D721Med (cell line): ENCODE data around the gene MICU1.
"Not testable (repeated sequence)": the region's sequence is repeated elsewhere in the genome, so short reads cannot be mapped to it uniquely, and the experiment has no call there.

Experiments used
- DNase-seq: peaks from one replicate; pipeline ENCODE4 v3.0.0; 2011; ENCODE audit warnings: low spot score; ENCODE audit not compliant: insufficient read length
- FAIRE-seq: peaks from 2 replicates; lab custom pipeline; 2011; peaks lifted over from hg19 to GRCh38; lab: Jason Lieb, UNC
- TF ChIP-seq, protein P1 (sequence below): IDR thresholded peaks from 2 replicates; pipeline ENCODE4 v1.5.1; 2012; ENCODE audit warnings: mild to moderate bottlenecking, control low read depth; ENCODE audit not compliant: insufficient read depth; ENCODE audit errors: missing control alignments

Gene MICU1

DNA sequence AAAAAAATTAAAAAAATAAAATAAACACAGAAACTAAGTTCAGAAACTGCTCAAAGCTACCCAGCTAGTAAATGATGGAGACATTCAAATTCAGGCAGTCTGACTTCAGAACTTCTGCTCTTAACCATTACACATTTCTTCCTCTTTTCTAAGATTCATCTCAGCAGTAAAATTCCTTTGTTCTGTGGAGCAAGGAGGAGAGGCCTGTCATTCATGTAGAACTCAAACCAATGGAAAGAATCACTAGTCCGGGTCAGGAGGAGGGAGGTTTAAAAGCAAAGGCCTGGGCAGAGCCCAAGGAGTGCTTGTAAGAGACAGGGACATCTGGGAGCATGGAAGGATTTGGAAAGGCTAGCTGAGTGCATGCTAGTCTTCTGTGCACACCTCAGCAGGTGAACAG is 233.3 kb downstream of the MICU1 start:
- DNase-seq (no peak), FAIRE-seq (no peak)
- TF ChIP-seq, protein P1, sequence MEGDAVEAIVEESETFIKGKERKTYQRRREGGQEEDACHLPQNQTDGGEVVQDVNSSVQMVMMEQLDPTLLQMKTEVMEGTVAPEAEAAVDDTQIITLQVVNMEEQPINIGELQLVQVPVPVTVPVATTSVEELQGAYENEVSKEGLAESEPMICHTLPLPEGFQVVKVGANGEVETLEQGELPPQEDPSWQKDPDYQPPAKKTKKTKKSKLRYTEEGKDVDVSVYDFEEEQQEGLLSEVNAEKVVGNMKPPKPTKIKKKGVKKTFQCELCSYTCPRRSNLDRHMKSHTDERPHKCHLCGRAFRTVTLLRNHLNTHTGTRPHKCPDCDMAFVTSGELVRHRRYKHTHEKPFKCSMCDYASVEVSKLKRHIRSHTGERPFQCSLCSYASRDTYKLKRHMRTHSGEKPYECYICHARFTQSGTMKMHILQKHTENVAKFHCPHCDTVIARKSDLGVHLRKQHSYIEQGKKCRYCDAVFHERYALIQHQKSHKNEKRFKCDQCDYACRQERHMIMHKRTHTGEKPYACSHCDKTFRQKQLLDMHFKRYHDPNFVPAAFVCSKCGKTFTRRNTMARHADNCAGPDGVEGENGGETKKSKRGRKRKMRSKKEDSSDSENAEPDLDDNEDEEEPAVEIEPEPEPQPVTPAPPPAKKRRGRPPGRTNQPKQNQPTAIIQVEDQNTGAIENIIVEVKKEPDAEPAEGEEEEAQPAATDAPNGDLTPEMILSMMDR = no peak

- TF ChIP-seq, protein P1 = no peak
- no peak for FAIRE-seq
Observed at GRCh38 chr10:72390764-72391163, 235.1 kb downstream of the MICU1 start.

DNA sequence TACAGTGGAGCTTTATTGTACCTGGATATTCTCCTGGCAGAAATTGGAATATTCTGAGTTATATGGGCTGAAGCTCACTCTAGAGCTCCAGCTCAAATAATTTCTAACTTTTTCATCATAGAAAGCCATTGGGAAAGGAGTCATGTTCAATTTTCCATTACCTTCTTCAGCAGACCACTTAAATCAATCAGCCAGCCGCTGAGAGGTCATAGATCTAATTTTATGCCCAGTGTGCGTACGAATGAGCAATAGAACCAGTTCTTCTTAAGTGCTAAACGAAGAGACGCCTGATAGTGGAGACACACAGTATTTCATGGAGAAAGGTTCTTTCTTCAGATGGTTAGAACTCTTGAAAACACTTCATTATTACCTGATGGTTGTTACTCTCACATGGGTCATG is 236.2 kb downstream of the MICU1 start:
- TF ChIP-seq, protein P1 = no peak
- FAIRE-seq = no peak
- DNase-seq = no peak

More at GRCh38 chr10:72390764-72391163, 235.1 kb downstream of the MICU1 start:
- no peak for DNase-seq

DNA sequence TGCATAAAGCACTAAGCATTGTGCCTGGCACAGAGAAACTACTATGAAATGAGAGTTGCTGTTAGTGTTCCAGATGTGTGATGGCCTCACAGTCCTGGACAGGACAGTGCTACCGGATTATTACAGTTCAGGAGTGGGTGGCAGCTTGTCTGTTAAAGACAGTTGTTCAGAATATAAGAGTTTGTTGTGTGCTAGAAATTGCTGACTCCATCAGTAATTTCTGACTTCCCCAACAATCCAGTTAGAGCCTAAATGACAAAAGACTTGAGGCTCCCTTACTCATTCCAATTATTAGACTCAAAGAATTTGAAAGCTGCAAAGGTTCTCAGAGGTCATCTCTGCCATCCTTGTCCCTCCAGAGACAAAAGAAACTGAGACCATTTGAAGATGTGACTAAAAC is 236.9 kb downstream of the MICU1 start:
- TF ChIP-seq, protein P1 = no peak
- no peak for DNase-seq
- FAIRE-seq = no peak

DNA sequence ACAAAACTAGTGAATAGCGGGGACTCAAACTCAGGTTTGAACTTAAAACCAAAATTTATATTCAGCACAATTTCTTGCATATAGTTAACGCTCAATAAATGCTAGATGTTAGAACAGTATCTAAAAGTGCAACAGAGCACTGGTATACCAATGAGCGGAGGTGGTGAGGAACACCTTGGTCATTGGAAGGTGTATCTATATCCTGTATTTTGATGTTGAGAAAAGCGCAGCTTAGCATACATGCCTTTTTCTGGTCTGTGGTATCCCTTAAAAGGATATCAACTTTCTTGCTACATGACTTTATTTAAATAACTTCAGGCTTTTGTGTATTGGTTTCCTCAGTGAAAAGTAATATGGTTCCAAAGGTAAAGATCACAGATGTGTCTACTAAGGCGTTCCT is 237.8 kb downstream of the MICU1 start:
- TF ChIP-seq, protein P1 = no peak
- FAIRE-seq (no peak), DNase-seq (no peak)

GRCh38 chr10:72386916-72387586 is 238.8 kb downstream of the MICU1 start:
- DNase-seq (no peak), FAIRE-seq (no peak)

DNA sequence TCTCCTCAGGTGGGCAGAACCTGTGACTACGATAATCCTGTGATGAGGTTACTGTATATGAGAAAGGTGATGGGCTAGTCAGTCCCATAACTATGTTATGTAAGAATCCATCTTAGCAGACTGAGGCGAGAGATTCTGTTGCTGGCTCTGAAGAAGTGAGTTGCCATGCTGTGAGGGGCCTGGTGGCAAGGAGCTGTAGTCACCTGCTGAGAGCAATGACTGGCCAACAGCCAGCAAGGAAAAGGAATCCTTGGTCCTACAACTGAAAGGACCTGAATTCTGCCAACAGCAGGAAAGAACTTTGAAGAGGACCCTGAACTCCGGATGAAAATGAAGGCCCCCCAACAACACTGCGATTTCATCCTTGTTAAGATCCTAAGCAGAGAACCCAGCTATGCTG is 240.2 kb downstream of the MICU1 start:
- TF ChIP-seq, protein P1 = no peak
- FAIRE-seq (no peak), DNase-seq (no peak)

More at GRCh38 chr10:72386916-72387586, 238.8 kb downstream of the MICU1 start:
- TF ChIP-seq, protein P1 = no peak

DNA sequence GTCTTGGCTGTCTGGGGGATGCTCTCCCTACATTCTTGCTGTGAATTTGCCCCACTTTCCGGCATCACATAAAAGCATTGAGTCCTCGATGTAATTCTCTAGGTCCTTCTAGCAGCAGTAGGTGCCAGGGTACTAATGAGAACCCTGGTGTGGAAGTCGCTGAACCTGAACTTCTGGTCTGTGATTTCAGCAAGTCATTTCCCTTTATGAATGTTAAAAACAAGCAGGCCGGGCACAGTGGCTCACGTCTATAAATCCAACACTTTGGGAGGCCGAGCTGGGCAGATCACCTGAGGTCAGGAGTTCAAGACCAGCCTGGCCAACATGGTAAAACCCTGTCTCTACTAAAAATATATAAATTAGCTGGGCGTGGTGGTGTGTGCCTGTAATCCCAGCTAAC is 240.9 kb downstream of the MICU1 start:
- not testable (repeated sequence) for FAIRE-seq, DNase-seq
